Activated CD4-positive, alpha-beta T cell treated with anti-CD3 and anti-CD28 coated beads, Interleukin-2, amount 50 U/mL, for 1 hour (primary cell): ENCODE data around the gene FAM187B.
A peak's percentile ranks its signal among the peaks of the same experiment; 100 is the strongest.
"Not testable (repeated sequence)": the region's sequence is repeated elsewhere in the genome, so short reads cannot be mapped to it uniquely, and the experiment has no call there.

Experiments used
- DNase-seq: peaks from one replicate; pipeline ENCODE4 v3.0.0-alpha.2; 2020

FAM187B gene

GRCh38 chr19:35231956-35232645 is 3.6 kb upstream of the FAM187B start:
- no peak for DNase-seq

DNA sequence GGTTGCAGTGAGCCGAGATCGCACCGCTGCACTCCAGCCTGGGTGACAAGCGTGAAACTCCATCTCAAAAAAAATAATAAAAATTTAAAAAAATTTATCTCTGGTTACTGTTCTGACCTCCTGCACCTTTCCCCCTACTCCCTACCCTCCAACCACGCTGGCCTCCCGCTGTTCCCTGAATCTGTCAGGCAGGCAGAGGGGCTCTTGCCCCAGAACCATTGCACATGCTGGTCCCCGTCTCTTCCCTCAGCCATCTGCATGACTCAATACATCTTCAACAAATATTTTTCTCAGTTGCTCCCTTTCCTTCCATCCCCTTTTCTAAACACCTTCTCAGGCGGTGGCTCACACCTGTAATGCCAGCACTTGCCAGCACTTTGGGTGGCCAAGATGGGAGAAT is 1.1 kb upstream of the FAM187B start:
- no peak for DNase-seq

- DNase-seq = no peak
Measured at GRCh38 chr19:35226748-35227147, 1.8 kb downstream of the FAM187B start.

DNA sequence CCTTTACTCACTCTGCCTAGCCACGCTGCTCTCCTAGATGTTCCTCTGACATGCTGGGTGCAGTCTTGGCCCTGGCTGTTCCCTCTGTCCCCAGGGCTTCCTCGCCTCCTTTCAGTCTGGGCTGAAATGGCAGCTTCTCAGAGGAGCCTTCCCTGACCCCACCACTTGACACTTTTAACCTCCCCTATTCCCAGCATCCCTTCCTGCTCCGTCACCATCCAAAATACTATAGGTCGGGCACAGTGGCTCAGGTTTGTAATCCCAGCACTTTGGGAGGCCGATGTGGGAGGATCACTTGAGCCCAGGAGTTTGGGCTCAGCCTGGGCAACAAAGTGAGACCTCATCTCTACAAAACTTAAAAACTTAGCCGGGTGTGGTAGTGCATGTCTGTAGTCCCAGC is 2.6 kb downstream of the FAM187B start:
- no peak for DNase-seq

DNA sequence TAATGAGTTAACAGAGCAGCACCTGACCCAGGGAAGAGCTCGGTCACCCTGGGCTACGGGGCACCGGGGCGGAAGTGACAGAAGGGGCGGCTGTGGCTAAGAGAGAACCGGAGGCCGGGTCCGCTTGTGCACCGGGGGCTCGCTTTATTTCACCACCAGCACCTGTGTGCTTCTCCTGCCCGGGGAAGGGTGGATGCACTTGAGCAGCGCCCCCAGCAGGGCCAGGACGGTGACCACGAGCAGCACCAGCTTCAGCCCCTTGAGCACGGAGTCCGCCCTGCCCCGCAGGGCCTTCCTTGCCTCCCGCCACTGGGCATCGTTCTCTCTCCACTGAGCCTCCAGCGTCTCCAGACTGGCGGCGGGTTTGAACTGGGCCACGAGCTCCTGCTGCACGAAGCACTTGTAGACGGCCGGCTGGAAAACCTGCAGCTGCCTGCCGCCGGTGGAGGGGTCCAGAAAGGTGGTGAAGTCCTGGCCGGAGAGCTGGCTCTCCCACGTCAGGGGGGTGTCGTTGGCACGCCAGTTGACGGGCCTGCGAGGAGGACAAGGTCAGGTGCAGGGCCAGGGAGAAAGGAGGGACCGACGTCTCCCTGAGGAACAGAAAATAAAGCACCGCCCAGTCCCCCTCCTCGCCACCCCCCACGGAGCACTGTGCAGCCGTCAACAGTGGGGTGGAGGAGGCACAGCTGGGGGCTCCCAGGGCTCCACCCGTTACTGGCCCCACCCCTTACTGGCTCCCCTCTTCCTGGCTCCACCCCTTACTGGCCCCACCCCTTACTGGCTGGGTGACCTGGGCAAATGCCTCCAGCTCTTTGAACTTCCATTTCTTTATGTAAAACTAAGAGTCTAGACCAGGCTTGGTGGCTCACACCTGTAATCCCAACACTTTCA is 3.6 kb downstream of the FAM187B start:
- no peak for DNase-seq

DNA sequence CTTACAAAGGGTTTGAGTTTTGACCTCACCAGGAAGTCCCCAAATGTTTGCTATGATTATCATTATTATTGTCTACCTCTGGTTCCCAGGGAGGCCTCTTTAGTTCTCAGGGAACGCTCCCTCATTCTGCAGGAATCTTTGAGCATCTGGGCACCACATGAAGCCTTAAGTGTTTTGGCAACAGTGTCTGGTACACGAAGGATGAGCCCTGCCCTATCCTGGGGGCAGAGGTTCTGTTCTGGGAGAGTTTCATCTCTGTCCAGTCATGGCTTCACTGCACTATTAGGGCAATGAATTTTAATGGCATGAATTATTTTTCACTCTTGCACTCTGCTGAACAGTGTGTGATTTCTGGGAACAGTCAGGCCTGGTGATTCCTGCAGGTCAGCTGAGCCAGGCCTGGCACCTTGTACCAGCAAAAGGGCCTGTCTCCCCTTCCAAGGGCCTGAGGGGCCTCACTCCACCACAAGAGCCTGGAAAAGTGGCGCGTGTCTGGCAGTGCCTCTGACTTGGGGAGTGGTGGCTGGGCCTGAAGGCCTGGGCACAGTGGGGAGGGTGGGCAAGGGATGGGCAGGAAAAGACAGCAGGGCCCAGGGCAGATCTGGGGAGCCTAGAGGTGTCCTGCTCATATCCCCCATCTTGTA is 4.6 kb downstream of the FAM187B start:
- no peak for DNase-seq

DNA sequence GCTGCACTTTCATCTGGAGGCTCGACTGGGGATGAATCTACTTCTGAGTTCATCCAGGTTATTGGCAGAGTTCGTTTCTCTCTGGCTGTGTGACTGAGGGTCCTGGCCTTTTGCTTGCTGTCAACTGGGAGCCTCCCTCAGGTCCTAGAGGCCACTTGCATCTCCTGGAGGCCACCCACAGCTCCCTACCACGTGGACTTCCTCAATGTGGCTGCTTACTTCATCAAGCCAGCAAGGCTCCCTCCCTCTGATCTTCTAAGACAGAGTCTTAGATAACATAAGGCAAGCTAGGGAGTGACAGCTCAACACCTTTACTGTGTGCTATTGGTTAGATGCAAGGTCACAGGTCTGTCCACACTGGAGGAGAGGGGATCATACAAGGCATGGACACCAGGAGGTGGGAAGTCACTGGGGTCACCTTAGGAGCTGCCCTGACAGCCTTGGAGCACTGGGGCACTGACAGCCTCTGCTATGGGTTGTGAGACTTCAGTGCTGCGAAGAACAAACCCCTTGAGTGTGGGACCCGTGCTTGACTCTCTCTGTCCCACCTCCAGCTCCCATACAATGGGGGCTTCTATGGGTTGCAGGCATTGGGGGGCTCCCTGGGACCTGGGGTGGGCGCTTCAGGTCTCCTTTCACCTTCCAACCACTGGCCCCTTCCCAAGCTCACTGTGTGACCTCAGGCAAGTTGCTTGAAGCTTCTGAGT is 5.3 kb downstream of the FAM187B start:
- DNase-seq = no peak

DNA sequence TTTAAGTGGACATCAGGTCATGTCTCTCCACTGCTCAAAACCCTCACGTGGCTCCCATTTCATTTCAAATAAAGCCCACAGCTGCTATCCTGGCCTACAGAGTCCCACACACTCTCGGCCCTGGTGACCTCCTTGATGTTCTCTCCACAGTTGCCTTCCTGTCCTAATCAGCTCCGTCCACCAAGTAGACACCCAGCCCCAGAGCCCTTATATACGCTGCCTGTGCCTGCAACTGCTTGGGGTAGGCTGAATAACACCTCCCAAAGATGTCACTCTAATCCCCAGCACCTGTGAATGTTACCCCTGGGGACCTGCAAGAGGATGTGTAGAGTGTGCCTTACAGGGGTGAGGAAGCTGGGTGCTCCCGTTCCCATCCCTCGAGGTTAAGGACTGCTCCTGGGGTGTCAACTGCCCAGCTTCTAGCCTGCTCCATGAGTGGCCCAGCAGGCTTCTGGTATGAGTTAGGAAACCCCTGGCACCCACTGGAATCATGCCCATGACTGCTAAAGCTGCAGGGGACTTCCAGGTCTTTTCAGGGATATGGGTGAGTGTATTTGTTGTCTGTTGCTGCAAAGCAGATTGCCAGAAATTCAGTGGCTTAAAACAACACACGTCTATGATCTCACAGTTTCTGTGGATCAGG is 6.0 kb downstream of the FAM187B start:
- DNase-seq = no peak

GRCh38 chr19:35220973-35221590 is 7.5 kb downstream of the FAM187B start:
- not testable (repeated sequence) for DNase-seq

DNA sequence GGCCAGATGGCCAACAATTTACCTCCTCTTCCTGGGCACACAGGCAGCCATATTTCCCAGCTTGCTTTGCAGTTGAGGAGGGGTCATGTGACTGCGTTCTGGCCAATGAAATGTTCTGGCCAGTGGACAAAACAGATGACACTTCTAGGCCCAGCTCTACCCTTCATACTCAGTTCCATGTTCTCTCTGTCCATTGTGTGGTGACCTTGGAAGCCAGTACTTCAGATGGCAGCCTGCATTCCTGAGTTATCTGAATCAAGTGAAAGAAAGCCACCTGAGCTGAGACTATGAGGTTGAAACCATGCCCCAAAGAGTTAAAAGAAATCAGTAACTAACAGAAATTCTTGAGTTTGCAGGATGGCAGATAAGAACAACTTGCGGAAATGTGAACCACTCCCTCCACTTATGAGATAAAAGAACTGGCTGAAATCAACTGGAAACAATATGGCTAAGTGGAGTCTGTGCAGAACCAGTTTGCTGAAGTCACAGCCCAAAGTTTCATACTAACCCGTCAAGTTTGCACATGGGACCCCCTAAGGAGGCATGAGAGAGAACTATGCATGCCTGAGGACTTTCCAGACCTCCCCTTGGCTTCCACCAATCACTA is 8.1 kb downstream of the FAM187B start:
- DNase-seq = no peak

DNA sequence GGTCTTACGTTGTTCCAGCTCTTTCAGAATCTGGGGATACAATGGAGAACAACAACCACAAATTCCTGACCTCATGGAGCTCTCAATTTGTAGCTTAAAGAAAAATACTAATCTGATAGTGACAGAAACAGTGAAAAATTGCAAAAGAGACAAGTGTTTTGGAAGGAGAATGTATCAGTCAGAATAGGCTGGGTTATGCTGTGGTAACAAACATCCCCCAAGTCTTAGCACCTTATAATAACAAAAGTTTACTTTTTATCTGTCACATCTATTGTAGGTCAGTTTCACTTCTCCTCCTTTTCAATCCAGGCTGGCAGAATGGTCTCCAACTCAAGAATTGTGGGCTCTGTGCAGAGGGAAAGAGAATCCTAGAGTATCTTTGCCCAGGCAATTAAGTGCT is 9.5 kb downstream of the FAM187B start:
- no peak for DNase-seq

GRCh38 chr19:35217649-35217990 is 10.9 kb downstream of the FAM187B start:
- DNase-seq = no peak

DNA sequence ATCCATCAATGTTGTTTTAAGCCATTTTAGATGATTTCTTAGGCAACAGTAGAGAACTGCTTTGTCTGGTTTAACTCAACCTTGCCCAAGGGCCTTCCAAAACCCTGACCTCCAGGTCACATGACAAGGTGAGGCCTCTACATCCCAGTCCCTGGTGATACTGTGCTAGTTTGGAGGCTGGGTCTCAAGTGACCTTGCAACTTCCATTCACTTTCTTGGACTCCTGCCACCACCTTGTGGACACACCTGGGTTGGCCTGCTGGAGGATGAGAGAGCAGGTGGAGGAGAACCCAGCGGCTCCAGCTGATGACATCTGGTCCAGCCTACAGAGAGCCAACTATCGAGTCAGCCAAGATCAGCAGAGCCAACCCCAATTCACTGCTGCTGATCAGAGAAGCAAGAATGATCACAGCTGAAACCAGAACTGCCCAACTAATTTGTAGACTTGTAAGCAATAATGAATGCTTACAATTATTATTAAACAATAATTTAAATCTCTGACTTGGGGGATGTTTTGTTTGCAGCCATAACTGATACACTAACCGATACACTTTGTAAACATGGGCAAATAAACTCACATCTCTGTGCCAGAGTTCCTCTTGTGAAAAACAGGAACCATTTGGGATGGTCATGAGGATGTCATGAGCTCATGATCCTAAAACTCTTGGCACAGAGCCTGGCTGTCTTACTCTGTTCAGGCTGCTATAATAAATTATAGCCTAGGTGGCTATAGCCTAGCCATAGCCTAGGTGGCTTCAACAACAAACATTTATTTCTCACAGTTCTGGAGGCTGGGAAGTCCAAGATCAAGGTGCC is 11.5 kb downstream of the FAM187B start:
- peak; percentile 31 for DNase-seq

DNA sequence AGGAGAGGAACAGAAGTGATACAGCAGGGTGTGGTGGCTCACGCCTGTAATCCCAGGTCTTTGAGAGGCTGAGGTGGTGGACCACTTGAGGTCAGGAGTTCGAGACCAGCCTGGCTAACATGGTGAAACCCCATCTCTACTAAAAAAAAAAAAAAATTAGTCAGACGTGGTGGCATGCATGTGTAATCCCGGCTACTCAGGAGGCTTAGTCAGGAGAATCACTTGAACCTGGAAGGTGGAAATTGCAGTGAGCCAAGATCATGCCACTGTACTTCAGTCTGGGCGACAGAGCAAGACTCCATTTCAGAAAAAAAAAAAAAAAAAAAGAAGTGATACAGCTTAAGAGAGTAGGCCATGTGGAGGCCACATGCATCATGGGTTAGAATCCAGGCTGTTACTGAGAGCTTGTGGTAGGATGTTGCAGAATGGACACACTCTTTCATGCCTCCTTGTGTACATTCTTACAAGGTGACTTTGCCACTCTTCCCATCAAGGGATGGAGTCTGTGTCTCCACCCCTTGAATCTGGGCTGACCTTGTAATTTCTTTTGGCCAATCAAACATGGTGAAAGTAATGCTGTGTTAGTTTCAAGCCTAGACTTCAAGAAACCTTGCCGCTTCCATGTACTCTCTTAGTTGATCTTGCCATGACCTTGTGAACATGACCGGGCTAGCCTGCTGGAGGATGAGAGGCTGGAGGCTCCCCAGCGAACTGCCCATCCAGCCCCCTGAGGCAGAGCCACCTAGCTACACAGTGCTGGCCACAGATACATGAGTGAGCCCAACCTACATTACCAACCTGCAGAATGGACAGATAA is 12.3 kb downstream of the FAM187B start:
- no peak for DNase-seq

DNA sequence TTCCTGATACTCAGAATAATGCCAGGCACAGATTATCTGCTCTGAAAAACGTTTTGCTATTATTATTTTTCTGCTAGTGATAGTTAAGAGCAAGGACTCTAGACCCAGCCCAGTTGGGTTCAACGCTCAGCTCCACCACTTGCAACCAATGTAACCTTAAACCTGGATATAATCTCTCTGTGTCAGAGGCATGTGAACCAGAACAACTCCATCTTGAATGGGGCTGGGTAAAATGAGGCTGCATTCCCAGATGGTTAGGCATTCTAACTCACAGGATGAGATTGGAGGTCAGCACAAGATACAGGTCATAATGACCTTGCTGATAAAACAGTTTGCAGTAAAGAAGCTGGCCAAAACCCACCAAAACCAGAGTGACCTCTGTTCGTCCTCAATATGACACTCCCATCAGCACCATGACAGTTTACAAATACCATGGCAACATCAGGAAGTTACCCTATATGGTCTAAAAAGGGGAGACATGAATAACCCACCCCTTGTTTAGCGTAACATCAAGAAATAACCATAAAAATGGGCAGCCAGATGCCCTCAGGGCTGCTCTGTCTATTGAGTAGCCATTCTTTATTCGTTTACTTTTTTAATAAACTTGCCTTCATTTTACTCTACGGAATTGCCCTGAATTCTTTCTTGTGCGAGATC is 13.6 kb downstream of the FAM187B start:
- DNase-seq = no peak

DNA sequence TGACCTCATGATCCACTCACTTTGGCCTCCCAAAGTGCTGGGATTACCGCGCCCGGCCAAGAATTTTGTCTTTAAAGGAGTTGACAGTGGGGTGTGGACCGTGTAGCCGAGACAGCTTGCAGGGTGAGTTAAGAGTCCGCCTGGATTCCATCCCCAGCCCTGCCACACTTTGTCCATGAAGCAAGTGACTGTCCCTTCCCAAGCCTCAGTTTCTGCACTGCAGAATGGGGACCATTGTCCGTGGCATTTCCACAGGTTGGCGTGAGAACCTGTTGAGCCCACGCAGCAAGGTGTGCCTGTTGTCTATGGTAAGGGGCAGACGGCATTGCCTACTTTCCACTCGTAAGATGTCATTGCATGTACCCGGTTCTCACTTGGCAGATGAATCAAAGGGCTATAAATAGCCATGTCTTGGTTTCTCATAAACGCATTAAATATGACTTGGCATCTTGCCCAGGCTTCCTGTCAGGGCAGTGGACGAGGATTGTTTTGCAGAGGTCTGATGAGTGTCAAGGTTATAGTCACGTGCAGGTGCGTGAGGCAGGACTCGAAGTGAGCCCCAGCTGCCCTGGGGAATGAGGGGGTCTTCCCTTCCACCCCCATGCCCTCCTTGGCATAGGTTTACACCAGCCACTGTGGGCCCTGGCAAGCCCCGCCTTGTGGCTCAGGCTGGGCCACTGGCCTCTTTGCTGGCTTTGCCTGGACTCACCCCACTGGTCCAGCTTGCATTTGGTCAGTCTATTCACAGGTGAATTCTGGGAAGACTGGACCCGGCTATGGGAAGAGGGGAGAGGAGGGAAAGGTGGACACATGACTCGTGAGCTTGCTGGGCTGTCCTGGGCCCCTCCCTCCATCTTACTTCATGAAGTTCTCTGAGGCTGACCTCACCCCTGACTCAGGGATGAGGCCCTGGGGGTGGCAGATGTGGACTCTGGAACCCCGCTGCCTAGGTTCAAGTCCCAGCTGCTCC is 14.6 kb downstream of the FAM187B start:
- peak; percentile 70 for DNase-seq

DNA sequence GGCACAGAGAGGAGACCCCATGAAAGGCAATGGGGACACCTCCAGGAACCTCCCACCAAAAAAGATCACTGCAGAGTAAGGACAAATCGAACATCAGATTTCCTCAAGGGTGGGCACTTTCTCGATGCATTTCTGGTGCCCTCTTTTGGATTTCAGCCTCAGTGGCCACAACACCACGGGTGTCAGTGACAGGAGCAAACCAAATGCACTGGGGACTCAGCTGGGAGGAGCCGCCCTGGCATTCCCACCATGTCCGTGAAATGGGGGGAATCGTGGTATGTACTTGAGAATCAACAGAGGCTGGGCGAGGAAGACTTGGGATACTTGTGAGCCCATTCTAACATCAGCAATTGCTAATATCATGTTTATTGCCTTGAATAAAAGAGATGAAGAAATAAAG is 16.3 kb downstream of the FAM187B start:
- no peak for DNase-seq

DNA sequence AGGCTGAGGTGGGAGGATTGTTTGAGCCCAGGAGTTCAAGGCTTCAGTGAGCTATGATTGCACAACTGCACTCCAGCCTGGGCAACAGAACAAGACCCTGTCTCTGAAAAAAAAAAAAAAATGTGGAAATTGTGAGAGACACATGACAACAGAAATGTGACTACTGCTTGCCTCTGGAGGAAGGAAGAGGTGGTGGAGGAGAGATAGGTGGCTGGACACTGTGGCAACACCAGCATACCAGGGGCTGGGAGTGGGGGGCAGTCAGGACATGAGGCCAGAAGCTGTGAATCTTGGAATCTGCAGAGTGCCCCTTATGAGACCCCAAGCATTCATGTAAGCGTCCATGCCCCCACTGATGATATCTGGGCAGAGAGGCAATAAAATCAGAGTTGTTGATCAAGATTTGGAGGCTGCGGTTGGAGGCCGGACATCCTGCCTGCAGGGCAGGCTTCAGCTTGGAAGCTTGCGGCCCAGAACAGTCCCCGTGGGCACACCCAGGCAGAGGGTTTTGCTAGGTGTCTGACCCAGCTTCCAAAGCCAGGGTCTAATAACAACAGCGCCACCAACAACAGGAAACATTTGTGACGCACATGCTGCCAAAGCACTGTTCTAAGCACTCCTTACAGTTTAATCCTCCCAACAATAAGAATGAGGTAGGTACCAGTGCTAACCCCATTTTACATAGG is 16.9 kb downstream of the FAM187B start:
- DNase-seq = peak; percentile 81
